Ishikawa (cell line): Measurements from ENCODE around the gene PAEP.

Source experiments
- CEBPB ChIP-seq: IDR thresholded peaks from 2 replicates; pipeline ENCODE4 v1.6.1; 2012
- CREB1 ChIP-seq: IDR thresholded peaks from 2 replicates; pipeline ENCODE4 v1.6.1; 2012; ENCODE audit warnings: low read depth
- EGR1 ChIP-seq: IDR thresholded peaks from 2 replicates; pipeline ENCODE4 v1.6.1; 2012
- EP300 ChIP-seq: IDR thresholded peaks from 2 replicates; pipeline ENCODE4 v1.6.1; 2012; ENCODE audit warnings: borderline replicate concordance
- NFIC ChIP-seq: IDR thresholded peaks from 2 replicates; pipeline ENCODE4 v1.6.1; 2012
- RAD21 ChIP-seq: IDR thresholded peaks from 2 replicates; pipeline ENCODE4 v1.6.1; 2012; ENCODE audit warnings: low read depth
- TAF1 ChIP-seq: IDR thresholded peaks from 2 replicates; pipeline ENCODE4 v1.6.1; 2012; ENCODE audit warnings: low read depth, mild to moderate bottlenecking
- TCF12 ChIP-seq: IDR thresholded peaks from 2 replicates; pipeline ENCODE4 v1.6.1; 2012; ENCODE audit warnings: low read depth
- USF1 ChIP-seq: IDR thresholded peaks from 2 replicates; pipeline ENCODE4 v1.6.1; 2012
- YY1 ChIP-seq: IDR thresholded peaks from 2 replicates; pipeline ENCODE4 v1.6.1; 2012; ENCODE audit warnings: low read depth
- ZBTB7A ChIP-seq: IDR thresholded peaks from 2 replicates; pipeline ENCODE4 v1.6.1; 2012; ENCODE audit warnings: low read depth
- TF ChIP-seq, protein P1 (sequence below): IDR thresholded peaks from 2 replicates; pipeline ENCODE4 v1.6.1; 2012; ENCODE audit warnings: low read depth, mild to moderate bottlenecking
- TF ChIP-seq, protein P2 (sequence below): IDR thresholded peaks from 2 replicates; pipeline ENCODE4 v1.6.1; 2012

GRCh38 chr9:135596211-135596610 is 34.7 kb downstream of the PAEP start:
- TF ChIP-seq EP300, result no peak
- TF ChIP-seq TAF1, result no peak
- TF ChIP-seq TCF12, result no peak
- TF ChIP-seq RAD21, result no peak
- TF ChIP-seq CEBPB, result no peak
- TF ChIP-seq, protein P1, sequence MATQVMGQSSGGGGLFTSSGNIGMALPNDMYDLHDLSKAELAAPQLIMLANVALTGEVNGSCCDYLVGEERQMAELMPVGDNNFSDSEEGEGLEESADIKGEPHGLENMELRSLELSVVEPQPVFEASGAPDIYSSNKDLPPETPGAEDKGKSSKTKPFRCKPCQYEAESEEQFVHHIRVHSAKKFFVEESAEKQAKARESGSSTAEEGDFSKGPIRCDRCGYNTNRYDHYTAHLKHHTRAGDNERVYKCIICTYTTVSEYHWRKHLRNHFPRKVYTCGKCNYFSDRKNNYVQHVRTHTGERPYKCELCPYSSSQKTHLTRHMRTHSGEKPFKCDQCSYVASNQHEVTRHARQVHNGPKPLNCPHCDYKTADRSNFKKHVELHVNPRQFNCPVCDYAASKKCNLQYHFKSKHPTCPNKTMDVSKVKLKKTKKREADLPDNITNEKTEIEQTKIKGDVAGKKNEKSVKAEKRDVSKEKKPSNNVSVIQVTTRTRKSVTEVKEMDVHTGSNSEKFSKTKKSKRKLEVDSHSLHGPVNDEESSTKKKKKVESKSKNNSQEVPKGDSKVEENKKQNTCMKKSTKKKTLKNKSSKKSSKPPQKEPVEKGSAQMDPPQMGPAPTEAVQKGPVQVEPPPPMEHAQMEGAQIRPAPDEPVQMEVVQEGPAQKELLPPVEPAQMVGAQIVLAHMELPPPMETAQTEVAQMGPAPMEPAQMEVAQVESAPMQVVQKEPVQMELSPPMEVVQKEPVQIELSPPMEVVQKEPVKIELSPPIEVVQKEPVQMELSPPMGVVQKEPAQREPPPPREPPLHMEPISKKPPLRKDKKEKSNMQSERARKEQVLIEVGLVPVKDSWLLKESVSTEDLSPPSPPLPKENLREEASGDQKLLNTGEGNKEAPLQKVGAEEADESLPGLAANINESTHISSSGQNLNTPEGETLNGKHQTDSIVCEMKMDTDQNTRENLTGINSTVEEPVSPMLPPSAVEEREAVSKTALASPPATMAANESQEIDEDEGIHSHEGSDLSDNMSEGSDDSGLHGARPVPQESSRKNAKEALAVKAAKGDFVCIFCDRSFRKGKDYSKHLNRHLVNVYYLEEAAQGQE, result no peak
- TF ChIP-seq USF1, result no peak
- no peak for TF ChIP-seq NFIC
- TF ChIP-seq CREB1, result no peak
- TF ChIP-seq, protein P2, sequence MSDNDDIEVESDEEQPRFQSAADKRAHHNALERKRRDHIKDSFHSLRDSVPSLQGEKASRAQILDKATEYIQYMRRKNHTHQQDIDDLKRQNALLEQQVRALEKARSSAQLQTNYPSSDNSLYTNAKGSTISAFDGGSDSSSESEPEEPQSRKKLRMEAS, result no peak
- no peak for TF ChIP-seq EGR1
- TF ChIP-seq YY1, result no peak
- TF ChIP-seq ZBTB7A, result no peak
